ENCODE measurements around the gene LGI4.

GRCh38 chr19:35105411-35106290 lies 29.2 kb downstream of the LGI4 start:
- TF ChIP-seq, protein P1, sequence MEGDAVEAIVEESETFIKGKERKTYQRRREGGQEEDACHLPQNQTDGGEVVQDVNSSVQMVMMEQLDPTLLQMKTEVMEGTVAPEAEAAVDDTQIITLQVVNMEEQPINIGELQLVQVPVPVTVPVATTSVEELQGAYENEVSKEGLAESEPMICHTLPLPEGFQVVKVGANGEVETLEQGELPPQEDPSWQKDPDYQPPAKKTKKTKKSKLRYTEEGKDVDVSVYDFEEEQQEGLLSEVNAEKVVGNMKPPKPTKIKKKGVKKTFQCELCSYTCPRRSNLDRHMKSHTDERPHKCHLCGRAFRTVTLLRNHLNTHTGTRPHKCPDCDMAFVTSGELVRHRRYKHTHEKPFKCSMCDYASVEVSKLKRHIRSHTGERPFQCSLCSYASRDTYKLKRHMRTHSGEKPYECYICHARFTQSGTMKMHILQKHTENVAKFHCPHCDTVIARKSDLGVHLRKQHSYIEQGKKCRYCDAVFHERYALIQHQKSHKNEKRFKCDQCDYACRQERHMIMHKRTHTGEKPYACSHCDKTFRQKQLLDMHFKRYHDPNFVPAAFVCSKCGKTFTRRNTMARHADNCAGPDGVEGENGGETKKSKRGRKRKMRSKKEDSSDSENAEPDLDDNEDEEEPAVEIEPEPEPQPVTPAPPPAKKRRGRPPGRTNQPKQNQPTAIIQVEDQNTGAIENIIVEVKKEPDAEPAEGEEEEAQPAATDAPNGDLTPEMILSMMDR (IDR thresholded peaks at IDR 0.05; ENCODE audit: insufficient read depth, low read length, poor library complexity, severe bottlenecking): no peak
- no peak for TF ChIP-seq EZH2phosphoT487 (conservative IDR thresholded peaks at IDR 0.05; ENCODE audit: low read length)
